Left lung (tissue), 10 donors: Measurements from ENCODE around the gene MYH9. TPM values are rescaled to one million over a fixed set of nuclear protein-coding genes. Genes with fewer than 3 reads are reported as not detected.
A peak's percentile ranks its signal among the peaks of the same experiment; 100 is the strongest.

ENCODE experiments used
- ATAC-seq: fragments of 200-7000 bp; cut with Tn5 transposase; one replicate; pipeline ENCODE4 v1.9.1; 2020; ENCODE audit warnings: moderate library complexity
- DNase-seq, 4 donors: peaks; one replicate each; pipeline ENCODE4 v3.0.0-alpha.2; 2013 to 2020
- H3K27ac ChIP-seq, 2 donors: fragments of 200-600 bp; sonication (generic) in 1 of 2; one replicate each; pipeline versions ENCODE4 v1.5.0 to v1.8.0; 2020 to 2021
- H3K27me3 ChIP-seq, 2 donors: fragments of 200-600 bp; sonication (generic) in 1 of 2; one replicate each; pipeline versions ENCODE4 v1.5.0 to v1.8.0; 2020 to 2021
- H3K36me3 ChIP-seq, 2 donors: fragments of 200-600 bp; sonication (generic) in 1 of 2; one replicate each; pipeline versions ENCODE4 v1.5.0 to v1.8.0; 2020 to 2021
- H3K4me1 ChIP-seq, 2 donors: fragments of 200-600 bp; one replicate each; pipeline ENCODE4 v1.8.0; 2021
- H3K4me3 ChIP-seq, 2 donors: fragments of 200-600 bp; sonication (generic) in 1 of 2; one replicate each; pipeline versions ENCODE4 v1.5.0 to v1.8.0; 2020 to 2021; ENCODE audit warnings: mild to moderate bottlenecking in 1 of 2
- H3K9me3 ChIP-seq, 2 donors: fragments of 200-600 bp; sonication (generic) in 1 of 2; one replicate each; pipeline versions ENCODE4 v1.5.0 to v1.8.0; 2020 to 2021
- intact Hi-C, 2 donors: fragments of 100-400 bp; cut with DNase I; formaldehyde crosslinking; loops; one replicate each; pipeline versions ENCODE4 v1.11.2 to v1.14.2; 2022
- polyA plus RNA-seq, 6 donors: library from polyadenylated mRNA; unstranded; fragments of 120-200 nt; gene quantifications; one replicate each; pipeline ENCODE4 v1.2.1, GENCODE V29; 2013; ENCODE audit not compliant: insufficient read length in 6 of 6
- total RNA-seq, 2 donors: library from RNA; stranded (reverse); fragmentation: NEBNext Ultra II Directional; extraction: Animal tissue kit (Norgen Biotek cat#: 25700); gene quantifications; one replicate each; pipeline ENCODE4 v1.2.1, GENCODE V29; 2021
- TF ChIP-seq, protein P1 (sequence below), 2 donors: fragments of 200-600 bp; sonication (generic) in 1 of 2; IDR thresholded peaks; one replicate each; pipeline versions ENCODE4 v1.5.0 to v1.8.0; 2021; ENCODE audit warnings: antibody characterized with exemption in 2 of 2
- donor health status: DM: no; HTN: yes; CAD: no.
- donor health status: DM: no; HTN: no; CAD: no.

MYH9 gene
- total and polyA plus RNA-seq, 8 donors: 225 to 761 (median 270) TPM

DNA sequence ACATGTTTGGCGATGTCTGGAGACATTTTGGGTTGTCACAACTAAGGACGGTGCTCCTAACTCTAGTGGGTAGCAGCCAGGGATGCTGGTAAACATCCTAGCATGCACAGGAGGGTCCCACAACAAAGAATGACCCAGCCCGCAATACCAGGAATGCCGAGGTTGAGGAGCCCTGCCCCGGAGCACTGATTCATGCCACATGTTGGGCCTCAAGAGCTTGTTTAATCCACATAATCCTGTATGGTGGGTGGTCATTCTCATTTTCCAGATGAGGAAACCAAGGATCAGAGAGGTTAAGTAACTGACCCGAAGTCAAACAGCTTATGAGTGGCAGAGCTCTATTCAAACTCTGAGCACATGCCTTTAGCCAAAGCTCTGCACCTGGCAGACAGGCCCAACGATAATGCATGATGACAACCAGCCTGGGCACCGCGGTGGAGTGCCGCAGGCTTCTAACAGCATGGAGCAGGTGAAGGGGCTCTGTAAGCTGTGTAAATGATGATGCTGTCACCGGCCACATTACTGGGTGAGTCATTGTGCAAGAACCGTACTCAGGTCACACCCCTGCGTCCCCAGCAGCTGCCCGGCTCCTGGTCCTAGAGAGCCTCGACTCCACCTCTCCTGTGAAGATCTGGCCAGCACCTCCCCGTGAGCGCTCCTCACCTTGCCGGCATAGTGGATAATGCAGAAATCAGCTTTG lies 76.2 kb downstream of the MYH9 start:
- Histone ChIP-seq H3K4me1 (peaks cover 0 to 3% of the 10 kb centered on the region in 2 donors), H3K9me3 (no peaks in the 10 kb centered on the region), H3K27ac (no peak overlapping the region), H3K36me3 (peaks cover 0 to 100% of the 10 kb centered on the region in 2 donors), H3K4me3 (no peak overlapping the region), H3K27me3 (no peaks in the 10 kb centered on the region)
- TF ChIP-seq, protein P1, sequence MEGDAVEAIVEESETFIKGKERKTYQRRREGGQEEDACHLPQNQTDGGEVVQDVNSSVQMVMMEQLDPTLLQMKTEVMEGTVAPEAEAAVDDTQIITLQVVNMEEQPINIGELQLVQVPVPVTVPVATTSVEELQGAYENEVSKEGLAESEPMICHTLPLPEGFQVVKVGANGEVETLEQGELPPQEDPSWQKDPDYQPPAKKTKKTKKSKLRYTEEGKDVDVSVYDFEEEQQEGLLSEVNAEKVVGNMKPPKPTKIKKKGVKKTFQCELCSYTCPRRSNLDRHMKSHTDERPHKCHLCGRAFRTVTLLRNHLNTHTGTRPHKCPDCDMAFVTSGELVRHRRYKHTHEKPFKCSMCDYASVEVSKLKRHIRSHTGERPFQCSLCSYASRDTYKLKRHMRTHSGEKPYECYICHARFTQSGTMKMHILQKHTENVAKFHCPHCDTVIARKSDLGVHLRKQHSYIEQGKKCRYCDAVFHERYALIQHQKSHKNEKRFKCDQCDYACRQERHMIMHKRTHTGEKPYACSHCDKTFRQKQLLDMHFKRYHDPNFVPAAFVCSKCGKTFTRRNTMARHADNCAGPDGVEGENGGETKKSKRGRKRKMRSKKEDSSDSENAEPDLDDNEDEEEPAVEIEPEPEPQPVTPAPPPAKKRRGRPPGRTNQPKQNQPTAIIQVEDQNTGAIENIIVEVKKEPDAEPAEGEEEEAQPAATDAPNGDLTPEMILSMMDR (IDR thresholded peaks at IDR 0.05): no peak
- DNase-seq: no peak
- ATAC-seq: no peak
- intact Hi-C loops: no loop called here

DNA sequence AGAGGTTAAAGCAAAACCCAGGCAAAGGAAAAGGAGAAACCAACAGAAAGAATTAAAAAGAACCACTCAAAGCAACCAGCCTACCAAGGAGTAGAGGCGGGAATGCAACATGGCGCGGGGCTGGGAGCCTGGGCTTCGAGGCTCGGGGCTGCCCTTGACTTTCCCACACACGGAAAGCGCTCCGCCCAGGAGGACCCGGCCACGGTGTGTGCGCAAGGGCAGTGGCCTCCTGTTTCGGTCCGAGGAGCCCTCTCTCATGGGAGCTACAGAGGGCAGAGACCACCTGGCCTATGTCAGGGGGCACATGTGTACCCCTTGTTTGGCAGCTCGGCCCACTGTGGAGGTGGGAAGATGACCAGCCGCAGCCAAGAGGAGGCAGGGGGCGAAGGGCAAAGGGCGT lies 78.9 kb downstream of the MYH9 start:
- intact Hi-C loops: no loop called here

DNA sequence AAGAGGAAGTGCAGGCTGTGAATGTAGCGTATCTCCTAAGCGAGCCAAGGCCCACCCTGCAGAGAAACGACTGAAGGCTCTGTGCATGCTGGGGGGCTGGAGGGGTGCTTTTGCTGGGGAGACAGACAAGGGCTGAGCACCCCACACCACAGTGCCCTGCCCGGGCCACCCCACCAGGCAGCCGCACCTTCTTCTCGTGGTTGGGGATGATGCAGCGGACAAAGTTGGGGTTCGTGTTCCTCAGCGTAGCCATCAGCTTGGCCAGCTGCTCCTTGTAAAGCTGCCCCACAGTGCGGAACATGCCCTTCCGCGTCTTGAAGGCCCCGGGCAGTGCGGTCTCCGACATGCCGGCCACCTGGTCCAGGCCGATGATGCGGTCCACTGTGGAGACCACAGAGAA lies 81.5 kb downstream of the MYH9 start:
- no peaks in the 10 kb centered on the region for H3K9me3 ChIP-seq
- intact Hi-C loops: no loop called here
- H3K36me3 ChIP-seq: peaks cover 4 to 100% of the 10 kb centered on the region in 2 donors

More for the DNA sequence above, 78.9 kb downstream of the MYH9 start:
- DNase-seq: no peak
- Histone ChIP-seq H3K36me3 (peaks cover 4 to 100% of the 10 kb centered on the region in 2 donors), H3K27me3 (no peaks in the 10 kb centered on the region), H3K4me3 (no peak overlapping the region), H3K27ac (peak overlapping the region in 1 of 2 donors; percentile 13), H3K9me3 (no peaks in the 10 kb centered on the region), H3K4me1 (peaks cover 0 to 3% of the 10 kb centered on the region in 2 donors)
- ATAC-seq: no peak
- TF ChIP-seq, protein P1 (IDR thresholded peaks at IDR 0.05): no peak

DNA sequence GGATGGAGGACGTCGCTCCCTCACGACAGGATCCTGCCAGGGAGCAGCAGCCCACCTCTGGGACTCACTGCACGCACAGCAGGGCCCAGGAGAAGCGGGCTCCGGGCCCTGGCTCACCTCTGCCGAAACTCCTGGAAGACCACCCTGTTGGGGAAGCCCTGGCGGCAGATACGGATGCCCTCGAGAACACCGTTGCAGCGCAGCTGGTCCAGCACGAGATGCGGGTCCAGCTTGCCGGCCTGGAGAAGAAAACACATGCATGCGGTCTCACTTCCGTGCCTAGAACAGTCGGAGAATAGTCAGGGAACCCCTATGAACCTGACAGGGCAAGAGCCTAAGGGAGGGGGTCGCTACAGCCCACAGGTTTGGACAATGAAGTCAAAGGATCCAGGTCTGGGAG lies 82.0 kb downstream of the MYH9 start:
- Histone ChIP-seq H3K4me1 (peaks cover 0 to 6% of the 10 kb centered on the region in 2 donors), H3K9me3 (no peaks in the 10 kb centered on the region), H3K36me3 (peaks cover 4 to 100% of the 10 kb centered on the region in 2 donors), H3K4me3 (no peak overlapping the region), H3K27me3 (no peaks in the 10 kb centered on the region), H3K27ac (peak overlapping the region in 1 of 2 donors; percentile 8)
- peak in 1 of 4 donors; percentile 49 for DNase-seq
- TF ChIP-seq, protein P1 (IDR thresholded peaks at IDR 0.05): no peak
- ATAC-seq: no peak
- intact Hi-C loops: no loop called here

More for the DNA sequence above, 81.5 kb downstream of the MYH9 start:
- ATAC-seq: no peak
- Histone ChIP-seq H3K27me3 (no peaks in the 10 kb centered on the region), H3K27ac (peak overlapping the region in 1 of 2 donors; percentile 8), H3K4me3 (no peak overlapping the region), H3K4me1 (peaks cover 0 to 6% of the 10 kb centered on the region in 2 donors)
- DNase-seq: peak in 1 of 4 donors; percentile 67
- TF ChIP-seq, protein P1 (IDR thresholded peaks at IDR 0.05): no peak

DNA sequence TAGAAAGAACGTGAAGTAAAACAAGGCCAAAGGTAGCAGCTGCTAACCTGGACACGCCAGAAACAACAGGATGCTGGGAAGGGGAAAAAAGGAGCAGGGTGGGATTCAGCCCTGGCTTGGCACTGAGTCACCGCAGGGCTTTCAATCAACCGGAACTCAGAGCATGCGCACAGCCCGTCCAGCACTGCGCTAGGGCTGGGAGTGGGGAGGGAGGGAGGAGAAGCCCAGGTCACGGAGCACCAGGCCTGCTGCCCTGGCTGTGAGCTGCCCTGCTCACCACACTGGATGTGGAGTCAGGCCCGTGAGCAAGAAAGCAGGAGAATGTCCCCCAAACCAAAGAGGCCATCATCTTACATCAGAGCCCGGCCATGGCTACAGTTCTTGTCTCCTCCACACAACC lies 83.3 kb downstream of the MYH9 start:
- intact Hi-C loops: loop anchor here in 1 of 2 donors (5.0 kb wide), 1 partner anchor 168 kb away; no protein-coding TSS in a partner anchor
- no peak overlapping the region for H3K4me3 ChIP-seq
- H3K4me1 ChIP-seq: peaks cover 0 to 6% of the 10 kb centered on the region in 2 donors
- TF ChIP-seq, protein P1 (IDR thresholded peaks at IDR 0.05): no peak
- no peaks in the 10 kb centered on the region for H3K9me3 ChIP-seq
- no peaks in the 10 kb centered on the region for H3K27me3 ChIP-seq
- H3K36me3 ChIP-seq: peaks cover 7 to 100% of the 10 kb centered on the region in 2 donors
- no peak for ATAC-seq
- DNase-seq: no peak
- H3K27ac ChIP-seq: peak overlapping the region in 1 of 2 donors; percentile 48
